ENCODE results near the gene FOXP4. TPM values are rescaled to one million over a fixed set of nuclear protein-coding genes. Genes with fewer than 3 reads are reported as not detected.
A peak's percentile ranks its signal among the peaks of the same experiment; 100 is the strongest.

FOXP4 gene
- total RNA-seq, 1 donor from 2014 or later = 40.7 TPM

DNA sequence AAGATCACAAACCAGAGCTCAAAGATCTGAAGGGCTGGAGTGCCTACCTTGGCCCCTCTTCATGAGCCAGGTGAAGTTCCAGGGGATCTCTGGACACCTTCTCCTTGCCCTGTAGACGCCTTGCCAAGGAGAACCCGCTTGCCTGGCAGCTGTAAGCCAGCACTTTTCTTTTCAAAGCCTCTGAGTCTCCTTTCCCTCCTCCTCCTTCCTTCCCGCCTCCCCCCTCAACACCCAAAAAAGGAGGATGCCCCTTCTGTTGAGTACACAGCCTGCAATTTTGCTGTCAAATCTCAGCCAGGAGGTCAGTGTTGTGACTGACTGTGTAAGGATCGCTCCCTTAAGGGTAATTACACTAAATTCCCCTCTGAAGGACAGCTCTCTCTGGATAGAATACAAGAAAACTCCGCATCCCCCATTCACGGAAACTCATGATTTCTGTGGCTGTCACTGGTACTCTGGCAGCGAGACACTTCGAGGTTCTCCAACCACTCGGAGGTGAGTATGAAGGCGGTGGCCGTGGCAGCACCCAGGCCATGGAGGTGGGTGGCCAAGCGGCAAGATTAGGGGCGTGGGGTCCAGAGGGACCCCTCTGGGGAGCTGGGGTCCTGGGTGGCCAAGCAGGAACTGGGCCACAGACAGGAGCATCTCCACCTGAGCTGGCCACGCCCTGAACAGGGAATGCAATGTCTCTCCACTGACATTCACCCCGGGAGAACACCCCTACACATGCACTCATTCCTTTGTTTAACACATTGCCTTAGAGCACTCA, 23.2 kb upstream of the FOXP4 start:
- peaks cover 11% of the 10 kb centered on the region for H3K4me1 Mint-ChIP-seq
- no peak overlapping the region for H3K4me3 Mint-ChIP-seq
- POLR2A ChIA-PET = no interaction called here
- peaks cover 9% of the 10 kb centered on the region for H3K27me3 Mint-ChIP-seq
- CTCF ChIA-PET = interaction anchor here (0.8 kb wide), 1 partner anchor 9 kb away, joined by 3 read pairs; no protein-coding TSS in a partner anchor
- no peak overlapping the region for H3K27ac Mint-ChIP-seq
- DNase-seq (no peak), ATAC-seq (ENCODE audit: low read depth) (no peak)
- H3K9me3 Mint-ChIP-seq = no peaks in the 10 kb centered on the region
- no peaks in the 10 kb centered on the region for H3K36me3 Mint-ChIP-seq (ENCODE audit: low read depth)
- TF ChIP-seq, protein P1, sequence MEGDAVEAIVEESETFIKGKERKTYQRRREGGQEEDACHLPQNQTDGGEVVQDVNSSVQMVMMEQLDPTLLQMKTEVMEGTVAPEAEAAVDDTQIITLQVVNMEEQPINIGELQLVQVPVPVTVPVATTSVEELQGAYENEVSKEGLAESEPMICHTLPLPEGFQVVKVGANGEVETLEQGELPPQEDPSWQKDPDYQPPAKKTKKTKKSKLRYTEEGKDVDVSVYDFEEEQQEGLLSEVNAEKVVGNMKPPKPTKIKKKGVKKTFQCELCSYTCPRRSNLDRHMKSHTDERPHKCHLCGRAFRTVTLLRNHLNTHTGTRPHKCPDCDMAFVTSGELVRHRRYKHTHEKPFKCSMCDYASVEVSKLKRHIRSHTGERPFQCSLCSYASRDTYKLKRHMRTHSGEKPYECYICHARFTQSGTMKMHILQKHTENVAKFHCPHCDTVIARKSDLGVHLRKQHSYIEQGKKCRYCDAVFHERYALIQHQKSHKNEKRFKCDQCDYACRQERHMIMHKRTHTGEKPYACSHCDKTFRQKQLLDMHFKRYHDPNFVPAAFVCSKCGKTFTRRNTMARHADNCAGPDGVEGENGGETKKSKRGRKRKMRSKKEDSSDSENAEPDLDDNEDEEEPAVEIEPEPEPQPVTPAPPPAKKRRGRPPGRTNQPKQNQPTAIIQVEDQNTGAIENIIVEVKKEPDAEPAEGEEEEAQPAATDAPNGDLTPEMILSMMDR (IDR thresholded peaks at IDR 0.05) = no peak
- intact Hi-C loops (cut with micrococcal nuclease) = no loop called here

DNA sequence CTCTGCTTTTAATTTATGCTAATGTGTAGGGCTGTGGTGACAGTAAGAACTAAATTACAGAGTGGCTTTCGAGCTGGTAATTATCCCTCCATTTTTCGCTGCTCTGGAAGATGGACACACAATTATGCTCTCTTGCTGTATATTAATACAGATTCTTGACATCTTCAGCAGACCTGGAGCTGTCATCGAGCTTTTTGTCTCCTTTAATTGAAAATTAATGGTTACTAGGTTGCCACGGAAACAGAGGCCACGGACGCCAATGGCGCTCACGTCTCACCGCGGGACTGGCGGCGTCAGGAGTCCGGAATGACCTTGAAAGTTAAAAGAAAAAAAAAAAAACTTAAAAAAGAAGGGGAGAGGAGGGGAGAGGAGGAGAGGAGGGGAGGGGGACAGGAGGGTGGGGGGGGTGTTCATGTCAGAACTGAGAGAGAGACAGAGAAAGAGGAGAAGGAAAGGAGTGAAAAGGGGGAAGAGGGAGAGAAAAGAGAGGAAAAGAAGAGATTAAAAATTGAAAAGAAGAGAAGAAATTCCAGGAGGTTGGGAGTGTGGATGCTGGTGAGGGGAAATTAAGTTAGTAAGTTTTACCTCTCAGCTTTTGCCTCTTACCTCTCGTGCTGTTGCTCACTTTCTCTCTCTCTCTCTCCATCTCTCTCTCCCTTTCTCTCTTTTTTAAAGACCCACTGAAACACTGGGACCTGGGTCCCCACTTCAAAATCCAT, 22.1 kb upstream of the FOXP4 start:
- TF ChIP-seq, protein P1 (IDR thresholded peaks at IDR 0.05) = no peak
- H3K27ac Mint-ChIP-seq = no peak overlapping the region
- no peak overlapping the region for H3K4me3 Mint-ChIP-seq
- intact Hi-C loops (cut with micrococcal nuclease) = no loop called here
- peaks cover 22% of the 10 kb centered on the region for H3K4me1 Mint-ChIP-seq
- DNase-seq (no peak), ATAC-seq (ENCODE audit: low read depth) (no peak)
- no peaks in the 10 kb centered on the region for H3K36me3 Mint-ChIP-seq (ENCODE audit: low read depth)
- H3K9me3 Mint-ChIP-seq = no peaks in the 10 kb centered on the region
- peaks cover 9% of the 10 kb centered on the region for H3K27me3 Mint-ChIP-seq
- POLR2A ChIA-PET = no interaction called here
- CTCF ChIA-PET = interaction anchor here (0.8 kb wide), 1 partner anchor 8 kb away, joined by 3 read pairs; no protein-coding TSS in a partner anchor

DNA sequence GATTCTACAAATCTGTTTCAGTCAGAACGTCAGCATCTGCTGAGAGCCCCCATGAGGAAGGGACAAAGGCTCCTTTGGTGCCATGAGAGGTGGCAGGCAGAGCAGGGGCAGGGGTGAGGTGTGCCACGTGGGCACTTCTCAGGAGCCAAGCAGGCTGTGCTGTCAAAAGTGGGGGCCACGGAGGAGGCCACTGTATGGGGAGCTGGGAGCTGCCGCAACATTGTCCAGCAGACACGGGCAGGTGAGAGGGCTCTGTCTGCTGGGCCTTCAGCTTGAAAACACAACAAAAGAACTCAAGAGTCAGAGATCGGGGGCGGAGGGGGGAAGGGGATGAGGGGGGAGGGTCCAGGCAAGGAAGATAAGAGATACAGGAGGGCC, 21.6 kb upstream of the FOXP4 start:
- peaks cover 9% of the 10 kb centered on the region for H3K27me3 Mint-ChIP-seq
- peaks cover 23% of the 10 kb centered on the region for H3K4me1 Mint-ChIP-seq
- no peak overlapping the region for H3K27ac Mint-ChIP-seq
- intact Hi-C loops (cut with micrococcal nuclease) = no loop called here
- TF ChIP-seq, protein P1 (IDR thresholded peaks at IDR 0.05) = no peak
- no peak for DNase-seq
- POLR2A ChIA-PET = no interaction called here
- H3K4me3 Mint-ChIP-seq = no peak overlapping the region
- CTCF ChIA-PET = no interaction called here
- H3K36me3 Mint-ChIP-seq (ENCODE audit: low read depth) = no peaks in the 10 kb centered on the region
- H3K9me3 Mint-ChIP-seq = no peaks in the 10 kb centered on the region
- no peak for ATAC-seq (ENCODE audit: low read depth)

DNA sequence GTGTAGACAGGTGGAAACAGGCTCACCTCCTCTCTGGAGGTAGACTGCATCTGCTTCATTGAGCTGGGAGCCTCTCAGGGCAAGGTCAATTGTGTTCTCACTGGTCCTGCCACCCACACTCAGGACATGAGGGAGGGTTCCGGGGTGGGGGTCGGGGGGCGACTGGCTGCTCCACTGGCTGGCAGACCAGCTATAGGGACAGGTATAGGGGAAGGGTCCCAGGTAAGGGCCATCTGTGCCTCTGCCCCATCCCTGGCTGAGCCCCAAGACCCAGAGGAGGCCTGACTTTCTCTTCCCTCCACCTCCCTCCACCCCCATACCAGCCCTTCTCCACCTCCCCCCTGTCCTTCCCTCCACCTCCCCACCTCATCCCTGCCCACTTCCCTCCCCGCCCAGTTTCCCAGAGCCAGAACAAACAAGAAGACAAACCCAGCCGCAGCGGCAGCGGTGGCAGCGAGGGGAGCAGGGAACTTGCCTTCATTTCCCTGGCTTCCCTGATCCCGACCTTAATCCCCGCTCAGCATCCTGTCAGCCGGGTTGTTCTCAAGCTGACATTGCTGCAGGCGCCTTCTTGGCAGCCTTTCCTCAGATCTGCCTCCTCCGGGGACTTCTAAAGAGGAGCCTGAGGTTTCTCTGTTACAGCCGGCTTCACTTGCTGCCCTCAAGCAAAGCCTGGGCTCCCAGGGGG, 18.3 kb upstream of the FOXP4 start:
- Mint-ChIP-seq H3K9me3 (no peaks in the 10 kb centered on the region), H3K27ac (no peak overlapping the region), H3K4me1 (peaks cover 55% of the 10 kb centered on the region), H3K4me3 (peak overlapping the region; percentile 59), H3K27me3 (peaks cover 5% of the 10 kb centered on the region), H3K36me3 (ENCODE audit: low read depth) (no peaks in the 10 kb centered on the region)
- intact Hi-C loops (cut with micrococcal nuclease) = no loop called here
- peak; percentile 21 for ATAC-seq (ENCODE audit: low read depth)
- ChIA-PET POLR2A (interaction anchor here (1.0 to 1.8 kb wide), 3 partner anchors 22 to 100 kb away, joined by 3 to 8 read pairs (median 3); no protein-coding TSS in a partner anchor), CTCF (no interaction called here)
- TF ChIP-seq, protein P1 (IDR thresholded peaks at IDR 0.05) = no peak
- no peak for DNase-seq

Data from activated B cell treated with CpG ODN at 0.5 μM for 24 hours (primary cell).